Fibroblast of lung (primary cell): ENCODE data around the gene NOM1. TPM values are rescaled to one million over a fixed set of nuclear protein-coding genes. Genes with fewer than 3 reads are reported as not detected.
"Not testable (repeated sequence)": the region's sequence is repeated elsewhere in the genome, so short reads cannot be mapped to it uniquely, and the experiment has no call there.

Source experiments
- DNase-seq, 2 donors: peaks; one replicate each; pipeline versions ENCODE4 v3.0.0 to v3.0.0-alpha.2; 2010; ENCODE audit warnings: low read depth in 2 of 2
- H2AFZ ChIP-seq: 2 replicates; pipeline ENCODE4 v1.5.1; 2012; ENCODE audit warnings: low read length, control low read depth, inconsistent platforms
- H3K27ac ChIP-seq: 2 replicates; pipeline ENCODE4 v1.5.1; 2011; ENCODE audit warnings: low read length, control low read depth; ENCODE audit not compliant: insufficient read depth
- H3K27me3 ChIP-seq: 2 replicates; pipeline ENCODE4 v1.5.1; 2011; ENCODE audit warnings: mild to moderate bottlenecking, low read length; ENCODE audit not compliant: control insufficient read depth, insufficient read depth
- H3K36me3 ChIP-seq: 2 replicates; pipeline ENCODE4 v1.5.1; 2011; ENCODE audit warnings: low read length; ENCODE audit not compliant: control insufficient read depth, insufficient read depth
- H3K4me1 ChIP-seq: 2 replicates; pipeline ENCODE4 v1.5.1; 2011; ENCODE audit warnings: low read length; ENCODE audit not compliant: control insufficient read depth, insufficient read depth; ENCODE audit errors: extremely low read depth
- H3K4me2 ChIP-seq: 2 replicates; pipeline ENCODE4 v1.5.1; 2011; ENCODE audit warnings: low read length, control low read depth; ENCODE audit not compliant: insufficient read depth; ENCODE audit errors: extremely low read depth
- H3K4me3 ChIP-seq, 4 experiments: fragments of 200-600 bp in 1 of 4; sonication (generic) in 1 of 4; replicated peaks in 1 of 4; 2 replicates each; pipeline ENCODE4 v1.5.1; 2011 to 2016; ENCODE audit warnings: low read length in 4 of 4, low read depth in 3 of 4, mild to moderate bottlenecking in 3 of 4, control low read depth in 2 of 4, inconsistent platforms in 1 of 4, mixed read lengths in 1 of 4; ENCODE audit not compliant: insufficient read depth in 1 of 4; ENCODE audit errors: control extremely low read depth in 1 of 4
- H3K79me2 ChIP-seq: 2 replicates; pipeline ENCODE4 v1.5.1; 2012; ENCODE audit warnings: mild to moderate bottlenecking, low read length, inconsistent platforms; ENCODE audit not compliant: control insufficient read depth, insufficient read depth
- H3K9ac ChIP-seq: 2 replicates; pipeline ENCODE4 v1.5.1; 2011; ENCODE audit warnings: mild to moderate bottlenecking, low read length, control low read depth; ENCODE audit not compliant: insufficient read depth
- H3K9me3 ChIP-seq: 2 replicates; pipeline ENCODE4 v1.5.1; 2012; ENCODE audit warnings: low read depth, low read length; ENCODE audit not compliant: control insufficient read depth, insufficient read depth
- H4K20me1 ChIP-seq: 2 replicates; pipeline ENCODE4 v1.5.1; 2011; ENCODE audit warnings: low read length; ENCODE audit not compliant: control insufficient read depth, insufficient read depth; ENCODE audit errors: extremely low read depth
- EZH2 ChIP-seq: IDR thresholded peaks from 2 replicates; pipeline ENCODE4 v1.5.1; 2012; ENCODE audit warnings: low read length, control low read depth, mild to moderate bottlenecking; ENCODE audit errors: missing control alignments
- polyA minus RNA-seq: library from RNA; depleted of rRNA, polyadenylated mRNA; stranded (reverse); fragments of >200 nt; gene quantifications from 2 replicates; pipeline ENCODE4 v1.2.3, GENCODE V29; 2011; ENCODE audit warnings: low replicate concordance
- polyA plus RNA-seq, 2 donors: library from polyadenylated mRNA; depleted of rRNA in 1 of 2; stranded (reverse) in 1 of 2; unstranded in 1 of 2; fragments of >200 nt; gene quantifications; 2 replicates each; pipeline ENCODE4 v1.2.1, GENCODE V29; 2011 to 2012; ENCODE audit warnings: missing spikeins in 1 of 2
- total RNA-seq: library from RNA; depleted of rRNA; stranded (reverse); fragments of >200 nt; gene quantifications from 2 replicates; pipeline ENCODE4 v1.2.1, GENCODE V29; 2014
- TF ChIP-seq, protein P1 (sequence below), 2 donors: IDR thresholded peaks in 1 of 2; conservative IDR thresholded peaks in 1 of 2; 1 replicate in 1 of 2; 2 replicates in 1 of 2; pipeline ENCODE4 v1.5.1; 2011 to 2012; ENCODE audit warnings: low read length in 2 of 2, control low read depth in 1 of 2, inconsistent platforms in 1 of 2, low read depth in 1 of 2, mild to moderate bottlenecking in 1 of 2

Gene NOM1, protein sequence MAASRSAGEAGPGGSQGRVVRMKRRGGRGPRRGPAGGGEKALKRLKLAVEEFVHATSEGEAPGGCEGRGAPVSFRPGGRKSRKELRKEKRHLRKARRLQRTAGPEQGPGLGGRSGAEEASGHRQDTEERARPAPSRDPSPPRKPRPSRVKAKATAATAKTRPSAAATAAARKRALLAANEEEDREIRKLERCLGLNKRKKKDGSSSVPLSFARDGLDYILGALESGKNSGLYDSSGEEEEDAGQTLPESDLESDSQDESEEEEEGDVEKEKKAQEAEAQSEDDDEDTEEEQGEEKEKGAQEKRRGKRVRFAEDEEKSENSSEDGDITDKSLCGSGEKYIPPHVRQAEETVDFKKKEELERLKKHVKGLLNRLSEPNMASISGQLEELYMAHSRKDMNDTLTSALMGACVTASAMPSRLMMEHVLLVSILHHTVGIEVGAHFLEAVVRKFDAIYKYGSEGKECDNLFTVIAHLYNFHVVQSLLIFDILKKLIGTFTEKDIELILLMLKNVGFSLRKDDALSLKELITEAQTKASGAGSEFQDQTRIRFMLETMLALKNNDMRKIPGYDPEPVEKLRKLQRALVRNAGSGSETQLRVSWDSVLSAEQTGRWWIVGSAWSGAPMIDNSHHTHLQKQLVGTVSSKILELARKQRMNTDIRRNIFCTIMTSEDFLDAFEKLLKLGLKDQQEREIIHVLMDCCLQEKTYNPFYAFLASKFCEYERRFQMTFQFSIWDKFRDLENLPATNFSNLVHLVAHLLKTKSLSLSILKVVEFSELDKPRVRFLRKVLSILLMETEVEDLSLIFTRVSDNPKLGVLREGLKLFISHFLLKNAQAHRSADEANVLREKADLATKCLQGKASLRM
- 13.9 and 14.9 TPM in 2 replicates for total RNA-seq
- 5.6 and 8.7 TPM in 2 replicates for polyA plus RNA-seq
- 7.6 and 10.6 TPM in 2 replicates for polyA plus RNA-seq (2012)
- 6.2 and 10.3 TPM in 2 replicates for polyA minus RNA-seq

DNA sequence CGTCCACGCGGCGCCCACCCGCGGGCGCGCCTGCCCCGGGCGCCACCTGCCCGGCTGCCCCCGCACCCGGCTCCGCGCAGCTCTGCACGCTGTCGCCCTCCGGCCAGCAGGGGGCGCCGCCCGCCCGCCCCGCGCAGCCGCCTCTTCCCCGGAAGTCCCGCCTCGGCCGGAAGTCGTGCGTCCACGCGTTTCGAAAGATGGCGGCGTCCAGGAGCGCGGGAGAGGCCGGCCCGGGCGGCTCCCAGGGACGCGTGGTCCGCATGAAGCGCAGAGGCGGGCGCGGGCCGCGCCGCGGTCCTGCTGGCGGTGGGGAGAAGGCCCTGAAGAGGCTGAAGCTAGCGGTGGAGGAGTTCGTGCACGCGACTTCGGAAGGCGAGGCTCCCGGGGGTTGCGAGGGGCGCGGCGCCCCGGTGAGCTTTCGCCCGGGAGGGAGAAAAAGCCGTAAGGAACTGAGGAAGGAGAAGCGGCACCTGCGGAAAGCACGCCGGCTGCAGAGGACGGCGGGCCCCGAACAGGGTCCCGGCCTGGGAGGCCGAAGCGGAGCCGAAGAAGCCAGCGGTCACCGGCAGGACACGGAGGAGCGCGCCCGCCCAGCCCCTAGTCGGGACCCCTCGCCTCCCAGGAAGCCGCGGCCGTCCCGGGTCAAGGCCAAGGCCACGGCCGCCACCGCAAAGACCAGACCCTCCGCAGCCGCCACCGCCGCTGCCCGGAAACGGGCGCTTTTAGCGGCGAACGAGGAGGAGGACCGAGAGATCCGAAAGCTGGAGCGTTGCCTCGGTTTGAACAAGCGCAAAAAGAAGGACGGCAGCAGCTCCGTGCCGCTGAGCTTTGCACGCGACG, at the start of gene NOM1:
NOM1 (plus strand) TSS at position 172 of the 840 bp plus-strand sequence; CDS start at position 198, 26 bp downstream.
- peak; percentile 75 to 82 for DNase-seq

DNA sequence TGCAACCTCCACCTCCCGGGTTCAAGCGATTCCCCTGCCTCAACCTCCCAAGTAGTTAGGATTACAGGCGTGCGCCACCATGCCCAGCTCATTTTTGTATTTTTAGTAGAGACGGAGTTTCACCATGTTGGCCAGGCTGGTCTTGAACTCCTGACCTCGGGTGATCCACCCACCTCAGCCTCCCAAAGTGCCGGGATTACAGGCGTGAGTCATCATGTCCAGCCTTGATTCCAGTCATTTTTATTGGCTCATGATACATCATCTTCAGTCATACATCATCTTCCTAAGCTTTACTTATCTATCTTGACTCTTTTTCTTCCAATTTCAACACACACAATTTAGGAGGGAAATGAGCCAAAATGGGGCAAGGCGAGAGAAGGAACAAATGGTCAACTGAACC, 49.4 kb upstream of the NOM1 start:
- not testable (repeated sequence) for DNase-seq, H3K79me2 ChIP-seq, H3K4me2 ChIP-seq, H3K9ac ChIP-seq, H3K27me3 ChIP-seq, H2AFZ ChIP-seq, H3K36me3 ChIP-seq, H3K4me3 ChIP-seq, H3K4me1 ChIP-seq, H3K27ac ChIP-seq, H4K20me1 ChIP-seq, H3K9me3 ChIP-seq

More for the DNA sequence above, at the start of gene NOM1:
- Histone ChIP-seq H3K4me1 (peaks cover 2% of the 10 kb centered on the region), H3K9ac (peak within 1 kb of the TSS; percentile 79), H3K4me3 (peak within 1 kb of the TSS; percentile 68 to 88 (median 80)), H3K27me3 (no peaks in the 10 kb centered on the region), H3K27ac (peak within 1 kb of the TSS; percentile 76), H4K20me1 (no peaks in the 10 kb centered on the region), H2AFZ (peak within 1 kb of the TSS; percentile 79), H3K9me3 (no peaks in the 10 kb centered on the region), H3K79me2 (peaks cover 46% of the 10 kb centered on the region), H3K36me3 (peaks cover 13% of the 10 kb centered on the region), H3K4me2 (peak within 1 kb of the TSS; percentile 81)
- TF ChIP-seq, protein P1, sequence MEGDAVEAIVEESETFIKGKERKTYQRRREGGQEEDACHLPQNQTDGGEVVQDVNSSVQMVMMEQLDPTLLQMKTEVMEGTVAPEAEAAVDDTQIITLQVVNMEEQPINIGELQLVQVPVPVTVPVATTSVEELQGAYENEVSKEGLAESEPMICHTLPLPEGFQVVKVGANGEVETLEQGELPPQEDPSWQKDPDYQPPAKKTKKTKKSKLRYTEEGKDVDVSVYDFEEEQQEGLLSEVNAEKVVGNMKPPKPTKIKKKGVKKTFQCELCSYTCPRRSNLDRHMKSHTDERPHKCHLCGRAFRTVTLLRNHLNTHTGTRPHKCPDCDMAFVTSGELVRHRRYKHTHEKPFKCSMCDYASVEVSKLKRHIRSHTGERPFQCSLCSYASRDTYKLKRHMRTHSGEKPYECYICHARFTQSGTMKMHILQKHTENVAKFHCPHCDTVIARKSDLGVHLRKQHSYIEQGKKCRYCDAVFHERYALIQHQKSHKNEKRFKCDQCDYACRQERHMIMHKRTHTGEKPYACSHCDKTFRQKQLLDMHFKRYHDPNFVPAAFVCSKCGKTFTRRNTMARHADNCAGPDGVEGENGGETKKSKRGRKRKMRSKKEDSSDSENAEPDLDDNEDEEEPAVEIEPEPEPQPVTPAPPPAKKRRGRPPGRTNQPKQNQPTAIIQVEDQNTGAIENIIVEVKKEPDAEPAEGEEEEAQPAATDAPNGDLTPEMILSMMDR (conservative IDR thresholded peaks at IDR 0.05 in 1 of 2, IDR thresholded peaks at IDR 0.05 in 1 of 2; ENCODE audit: low read depth in 1 of 2, low read length in 2 of 2) = peak; percentile 35 to 53
- TF ChIP-seq EZH2 = no peak

DNA sequence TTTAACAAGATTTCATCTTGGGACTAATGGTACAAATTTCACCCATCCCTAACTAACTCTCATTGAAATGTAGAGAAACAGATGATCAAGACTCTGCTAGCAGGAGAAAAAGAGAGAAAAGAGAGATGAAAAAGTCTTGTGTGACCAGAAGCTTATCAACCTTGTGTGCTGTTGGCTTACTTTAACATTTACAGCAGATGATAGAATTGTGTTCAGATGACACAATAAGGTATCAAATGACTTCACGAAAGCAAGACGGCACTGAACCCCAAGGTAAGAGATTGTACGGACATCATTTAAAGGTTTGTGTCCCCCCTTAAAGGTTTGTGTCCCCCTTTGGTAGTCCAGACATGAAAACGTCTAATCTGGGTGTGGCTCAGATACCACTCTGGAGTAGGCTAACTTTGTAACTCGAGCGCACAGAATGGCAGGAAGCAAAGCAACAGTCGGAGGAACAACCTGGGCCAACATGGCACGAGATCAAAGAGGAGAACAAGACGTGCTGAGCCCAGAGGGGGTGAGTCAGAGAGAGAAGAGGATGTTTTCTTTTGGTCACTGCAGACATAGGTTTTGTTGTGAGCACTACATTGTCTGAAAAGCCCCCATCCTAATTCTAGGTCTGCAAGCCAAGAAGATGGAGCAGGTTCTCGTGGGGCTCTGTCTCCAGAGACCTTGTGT, 46.1 kb upstream of the NOM1 start:
- DNase-seq = peak; percentile 27 to 75
- no peaks in the 10 kb centered on the region for H3K9me3 ChIP-seq
- no peak overlapping the region for H2AFZ ChIP-seq

More for the DNA sequence above, 46.1 kb upstream of the NOM1 start:
- no peak overlapping the region for H3K9ac ChIP-seq
- H4K20me1 ChIP-seq = no peaks in the 10 kb centered on the region
- no peaks in the 10 kb centered on the region for H3K27me3 ChIP-seq
- TF ChIP-seq EZH2 = no peak
- TF ChIP-seq, protein P1 (conservative IDR thresholded peaks at IDR 0.05 in 1 of 2, IDR thresholded peaks at IDR 0.05 in 1 of 2; ENCODE audit: low read depth in 1 of 2, low read length in 2 of 2) = no peak
- no peaks in the 10 kb centered on the region for H3K36me3 ChIP-seq
- no peaks in the 10 kb centered on the region for H3K4me1 ChIP-seq
- no peak overlapping the region for H3K27ac ChIP-seq
- H3K4me2 ChIP-seq = no peak overlapping the region
- H3K4me3 ChIP-seq = no peak overlapping the region
- no peaks in the 10 kb centered on the region for H3K79me2 ChIP-seq
